Measurements from ENCODE around the gene MPIG6B. TPM values are rescaled to one million over a fixed set of nuclear protein-coding genes. Genes with fewer than 3 reads are reported as not detected.
A peak's percentile ranks its signal among the peaks of the same experiment; 100 is the strongest.

Gene MPIG6B
- total RNA-seq, 3 donors from 2014 or later (not counting 1 experiment from before 2014, with no cell fraction given), result 9.4 to 19.0 (median 12.8) TPM

DNA sequence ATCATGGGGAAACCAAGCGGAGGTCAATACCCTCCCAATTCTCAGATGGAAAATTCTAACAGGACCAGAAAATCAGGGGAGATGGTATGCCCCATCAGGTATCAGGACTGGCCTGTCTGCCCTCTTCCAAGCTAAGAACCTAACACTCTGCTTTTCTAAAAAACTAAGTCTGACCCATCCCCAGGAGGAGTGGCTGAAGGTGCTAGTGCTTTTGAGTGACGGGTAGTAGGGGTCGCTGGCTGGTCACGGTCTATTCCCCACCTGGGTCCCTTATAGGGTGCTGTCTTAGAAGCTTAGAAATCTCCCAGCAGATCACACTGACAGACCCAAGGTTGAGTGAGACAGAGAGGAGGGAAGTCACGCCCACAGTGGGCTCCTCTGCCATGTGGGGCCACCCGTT, 29.6 kb upstream of the MPIG6B start:
- H3K27me3 ChIP-seq (ENCODE audit: control insufficient read depth, insufficient read depth, low read length), result no peaks in the 10 kb centered on the region
- ATAC-seq, result no peak
- no peak overlapping the region for H3K27ac ChIP-seq (ENCODE audit: low read length)
- Mint-ChIP-seq H3K27me3 (ENCODE audit: low read depth in 2 of 2) (no peaks in the 10 kb centered on the region), H3K36me3 (no peaks in the 10 kb centered on the region), H3K4me3 (no peak overlapping the region), H3K4me1 (peaks cover 0 to 15% of the 10 kb centered on the region in 2 donors), H3K9me3 (no peaks in the 10 kb centered on the region), H3K27ac (no peak overlapping the region)
- 87% methylated on average over 6 of the region's 6 CpGs for WGBS (ENCODE audit: insufficient coverage)
- no peaks in the 10 kb centered on the region for H3K4me1 ChIP-seq (ENCODE audit: control insufficient read depth, insufficient read depth, low read length)
- no peak for DNase-seq
- H3K4me3 ChIP-seq (ENCODE audit: low read length), result no peak overlapping the region
- H3K9me3 ChIP-seq (ENCODE audit: control insufficient read depth, insufficient read depth, low read length), result no peaks in the 10 kb centered on the region
- TF ChIP-seq, protein P1, sequence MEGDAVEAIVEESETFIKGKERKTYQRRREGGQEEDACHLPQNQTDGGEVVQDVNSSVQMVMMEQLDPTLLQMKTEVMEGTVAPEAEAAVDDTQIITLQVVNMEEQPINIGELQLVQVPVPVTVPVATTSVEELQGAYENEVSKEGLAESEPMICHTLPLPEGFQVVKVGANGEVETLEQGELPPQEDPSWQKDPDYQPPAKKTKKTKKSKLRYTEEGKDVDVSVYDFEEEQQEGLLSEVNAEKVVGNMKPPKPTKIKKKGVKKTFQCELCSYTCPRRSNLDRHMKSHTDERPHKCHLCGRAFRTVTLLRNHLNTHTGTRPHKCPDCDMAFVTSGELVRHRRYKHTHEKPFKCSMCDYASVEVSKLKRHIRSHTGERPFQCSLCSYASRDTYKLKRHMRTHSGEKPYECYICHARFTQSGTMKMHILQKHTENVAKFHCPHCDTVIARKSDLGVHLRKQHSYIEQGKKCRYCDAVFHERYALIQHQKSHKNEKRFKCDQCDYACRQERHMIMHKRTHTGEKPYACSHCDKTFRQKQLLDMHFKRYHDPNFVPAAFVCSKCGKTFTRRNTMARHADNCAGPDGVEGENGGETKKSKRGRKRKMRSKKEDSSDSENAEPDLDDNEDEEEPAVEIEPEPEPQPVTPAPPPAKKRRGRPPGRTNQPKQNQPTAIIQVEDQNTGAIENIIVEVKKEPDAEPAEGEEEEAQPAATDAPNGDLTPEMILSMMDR (IDR thresholded peaks at IDR 0.05), result no peak
- H3K36me3 ChIP-seq (ENCODE audit: control insufficient read depth, insufficient read depth, low read length), result peaks cover 73% of the 10 kb centered on the region
- intact Hi-C loops (cut with micrococcal nuclease), result no loop called here

DNA sequence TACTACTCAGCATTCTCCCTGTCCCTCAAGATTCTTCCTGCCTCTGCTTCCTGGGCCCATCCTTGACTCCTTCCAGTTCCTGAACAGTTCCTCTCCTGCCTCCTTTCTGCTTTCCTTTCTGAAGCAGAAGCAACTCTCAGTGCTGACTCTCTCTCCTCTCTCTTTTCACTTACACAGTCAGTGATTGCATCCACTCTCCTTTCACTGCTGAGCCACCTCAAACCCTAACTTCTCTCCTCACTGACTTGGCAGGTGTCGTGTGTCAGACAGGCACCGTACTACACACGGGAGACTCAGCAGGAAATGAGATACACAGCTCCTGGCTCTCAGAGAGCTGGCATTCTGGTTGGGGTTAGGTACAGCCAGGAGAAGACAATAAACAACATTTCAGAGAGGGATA, 25.6 kb upstream of the MPIG6B start:
- no peak overlapping the region for H3K27ac ChIP-seq (ENCODE audit: low read length)
- WGBS (ENCODE audit: insufficient coverage), result 69% methylated on average over 3 of the region's 3 CpGs
- Mint-ChIP-seq H3K9me3 (no peaks in the 10 kb centered on the region), H3K27me3 (ENCODE audit: low read depth in 2 of 2) (no peaks in the 10 kb centered on the region), H3K4me1 (peaks cover 15 to 30% of the 10 kb centered on the region in 2 donors), H3K27ac (peak overlapping the region; percentile 6 to 34), H3K4me3 (no peak overlapping the region), H3K36me3 (no peaks in the 10 kb centered on the region)
- ATAC-seq (no peak), DNase-seq (no peak)
- no peaks in the 10 kb centered on the region for H3K27me3 ChIP-seq (ENCODE audit: control insufficient read depth, insufficient read depth, low read length)
- TF ChIP-seq, protein P1 (IDR thresholded peaks at IDR 0.05), result no peak
- peaks cover 51% of the 10 kb centered on the region for H3K36me3 ChIP-seq (ENCODE audit: control insufficient read depth, insufficient read depth, low read length)
- intact Hi-C loops (cut with micrococcal nuclease), result no loop called here
- H3K4me1 ChIP-seq (ENCODE audit: control insufficient read depth, insufficient read depth, low read length), result peaks cover 19% of the 10 kb centered on the region
- H3K4me3 ChIP-seq (ENCODE audit: low read length), result no peak overlapping the region
- no peaks in the 10 kb centered on the region for H3K9me3 ChIP-seq (ENCODE audit: control insufficient read depth, insufficient read depth, low read length)

DNA sequence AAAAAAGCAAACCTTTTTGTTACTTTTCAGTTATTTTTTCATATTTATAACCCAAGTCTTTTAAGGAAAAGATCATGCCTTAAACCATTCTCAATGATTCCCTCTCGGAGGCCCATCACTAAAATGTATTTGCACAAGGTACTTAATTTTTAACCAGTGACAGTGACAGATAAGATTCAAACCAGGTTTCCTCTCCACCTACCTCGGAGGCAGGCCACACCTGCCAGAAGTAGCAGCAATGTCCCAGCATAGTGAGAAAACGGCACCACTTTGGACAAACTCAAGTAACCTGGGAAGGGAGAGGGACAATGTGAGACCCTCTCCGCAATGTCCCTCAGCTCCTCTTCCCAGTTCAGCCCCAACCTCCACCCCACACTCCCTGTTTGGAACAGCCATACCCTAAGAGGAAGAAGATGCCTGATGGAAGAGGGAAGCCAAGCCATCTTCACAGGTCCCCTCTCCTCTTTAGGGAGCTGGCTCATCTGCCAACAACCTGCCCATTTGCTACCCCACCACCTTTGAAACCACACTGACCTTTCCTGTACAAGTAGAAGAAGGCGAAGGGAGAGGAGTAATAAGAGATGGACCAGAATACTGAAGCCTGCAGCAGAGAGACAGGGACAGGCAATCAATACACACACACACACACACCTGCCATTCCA, 22.3 kb upstream of the MPIG6B start:
- intact Hi-C loops (cut with micrococcal nuclease), result loop anchor here (5.0 kb wide), 1 partner anchor 49 kb away; the partner anchor contains the start of gene BAG6
- peak overlapping the region; percentile 99 for H3K4me3 Mint-ChIP-seq
- peaks cover 27% of the 10 kb centered on the region for H3K36me3 ChIP-seq (ENCODE audit: control insufficient read depth, insufficient read depth, low read length)
- no peak overlapping the region for H3K4me3 ChIP-seq (ENCODE audit: low read length)
- H3K9me3 Mint-ChIP-seq, result no peaks in the 10 kb centered on the region
- DNase-seq (no peak), ATAC-seq (no peak)
- peaks cover 28% of the 10 kb centered on the region for H3K4me1 ChIP-seq (ENCODE audit: control insufficient read depth, insufficient read depth, low read length)
- H3K27me3 Mint-ChIP-seq (ENCODE audit: low read depth in 2 of 2), result no peaks in the 10 kb centered on the region
- peaks cover 24 to 37% of the 10 kb centered on the region in 2 donors for H3K4me1 Mint-ChIP-seq
- no peaks in the 10 kb centered on the region for H3K27me3 ChIP-seq (ENCODE audit: control insufficient read depth, insufficient read depth, low read length)
- WGBS (ENCODE audit: insufficient coverage), result 86% methylated on average over 3 of the region's 5 CpGs
- no peaks in the 10 kb centered on the region for H3K36me3 Mint-ChIP-seq
- no peak overlapping the region for H3K27ac ChIP-seq (ENCODE audit: low read length)
- no peaks in the 10 kb centered on the region for H3K9me3 ChIP-seq (ENCODE audit: control insufficient read depth, insufficient read depth, low read length)
- TF ChIP-seq, protein P1 (IDR thresholded peaks at IDR 0.05), result no peak
- H3K27ac Mint-ChIP-seq, result peak overlapping the region; percentile 96 to 98

Measured in natural killer cell (primary cell).